ENCODE measurements around the gene EAF1.
"Not testable (repeated sequence)": the region's sequence is repeated elsewhere in the genome, so short reads cannot be mapped to it uniquely, and the experiment has no call there.

Gene EAF1

GRCh38 chr3:15404767-15405166 is 22.6 kb upstream of the EAF1 start:
- DNase-seq, result no peak

DNA sequence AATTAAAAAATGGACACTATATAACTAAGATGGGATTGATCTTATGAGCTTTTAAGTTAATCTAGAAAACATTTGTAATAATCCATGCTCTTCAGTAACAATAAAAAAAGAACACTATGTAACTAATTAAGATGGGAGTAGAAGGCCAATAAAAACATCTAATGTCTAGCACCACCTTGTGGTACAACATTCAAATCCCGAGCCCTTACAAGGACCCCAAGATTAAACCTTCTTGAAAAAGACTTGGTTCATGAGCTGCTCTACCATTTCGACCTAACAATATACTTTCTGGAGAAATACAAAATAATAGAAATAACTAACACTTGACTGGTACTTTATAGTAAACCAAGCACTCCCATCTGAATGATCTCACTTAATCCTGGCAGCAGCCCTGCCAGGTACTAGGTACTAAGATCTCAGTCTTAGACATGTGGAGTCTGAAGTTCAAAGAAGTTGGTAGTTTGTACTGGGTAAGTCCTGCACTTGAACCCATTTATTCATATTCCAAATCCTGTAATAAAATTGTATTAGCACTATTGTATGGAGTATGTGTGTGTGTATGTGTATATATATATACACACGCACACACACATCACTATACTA is 21.8 kb upstream of the EAF1 start:
- DNase-seq, result peak; percentile 18

DNA sequence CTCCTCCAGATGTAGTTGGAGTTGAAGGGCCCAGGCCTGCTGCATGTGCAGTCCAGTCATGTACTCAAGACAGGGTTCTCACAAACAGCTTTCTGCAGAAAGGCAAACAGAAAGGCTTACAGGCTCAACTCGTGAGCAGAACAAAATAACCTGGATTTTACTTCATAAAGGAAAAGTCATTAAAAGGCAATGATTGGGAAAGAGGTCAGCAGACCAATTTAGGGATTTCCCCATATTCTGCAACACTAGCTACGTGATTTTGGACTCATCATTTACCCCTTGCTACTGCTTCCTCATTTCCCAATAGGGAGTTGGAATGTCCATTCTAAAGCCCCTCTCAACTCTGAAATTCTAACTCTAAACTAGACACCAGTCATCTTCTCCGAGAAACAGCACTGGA is 18.2 kb upstream of the EAF1 start:
- no peak for DNase-seq

DNA sequence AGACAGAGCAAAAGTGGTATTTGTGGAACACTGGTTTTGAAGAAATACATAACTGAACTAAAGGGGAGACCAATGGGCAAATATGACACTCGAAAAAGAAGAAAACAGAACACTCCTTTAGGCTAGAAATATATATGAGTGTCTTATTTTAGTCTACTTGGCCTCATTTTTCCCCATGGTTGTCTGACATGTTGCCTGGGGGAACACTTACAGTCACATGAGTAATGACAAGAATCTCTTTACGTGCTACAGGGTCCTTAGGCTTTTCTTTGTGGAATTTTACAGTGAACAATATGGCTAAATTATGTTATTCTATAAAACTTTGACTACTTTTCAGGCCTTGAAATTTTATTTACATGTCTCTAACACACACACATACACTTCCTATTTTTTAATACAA is 17.6 kb upstream of the EAF1 start:
- DNase-seq, result no peak

DNA sequence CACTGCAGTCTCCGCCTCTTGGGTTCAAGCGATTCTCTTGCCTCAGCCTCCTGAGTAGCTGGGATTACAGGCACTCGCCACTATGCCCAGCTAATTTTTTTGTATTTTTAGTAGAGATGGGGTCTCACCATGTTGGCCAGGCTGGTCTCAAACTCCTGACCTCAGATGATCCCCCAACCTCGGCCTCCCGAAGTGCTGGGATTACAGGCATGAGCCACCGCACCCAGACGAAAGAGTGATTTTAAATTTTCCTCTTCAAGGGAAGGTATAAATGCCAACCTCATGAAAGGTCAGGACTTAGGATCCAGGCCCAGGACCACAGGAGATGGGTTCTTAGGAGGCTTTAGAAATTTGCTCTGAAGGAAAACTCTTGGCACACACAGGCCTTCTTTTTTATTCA is 16.4 kb upstream of the EAF1 start:
- DNase-seq, result not testable (repeated sequence)

DNA sequence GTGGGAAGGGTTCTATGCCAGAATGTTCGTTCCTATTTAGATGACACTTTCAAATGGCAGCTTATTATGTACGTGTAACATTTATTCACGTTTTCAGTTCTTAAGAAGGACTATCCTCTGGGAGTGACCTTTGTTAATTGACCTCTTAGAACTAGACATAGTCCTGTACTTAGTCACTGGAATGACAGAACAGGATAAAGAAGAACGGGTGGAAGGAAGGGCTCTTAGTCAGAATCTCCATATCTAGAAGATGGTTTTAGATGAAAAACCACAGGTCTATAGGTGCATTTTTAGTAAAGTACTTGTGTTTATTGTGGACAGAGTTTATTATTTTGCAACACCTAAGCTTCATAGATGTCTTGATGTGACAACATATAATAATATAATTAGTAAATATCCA is 6.5 kb upstream of the EAF1 start:
- DNase-seq, result no peak

DNA sequence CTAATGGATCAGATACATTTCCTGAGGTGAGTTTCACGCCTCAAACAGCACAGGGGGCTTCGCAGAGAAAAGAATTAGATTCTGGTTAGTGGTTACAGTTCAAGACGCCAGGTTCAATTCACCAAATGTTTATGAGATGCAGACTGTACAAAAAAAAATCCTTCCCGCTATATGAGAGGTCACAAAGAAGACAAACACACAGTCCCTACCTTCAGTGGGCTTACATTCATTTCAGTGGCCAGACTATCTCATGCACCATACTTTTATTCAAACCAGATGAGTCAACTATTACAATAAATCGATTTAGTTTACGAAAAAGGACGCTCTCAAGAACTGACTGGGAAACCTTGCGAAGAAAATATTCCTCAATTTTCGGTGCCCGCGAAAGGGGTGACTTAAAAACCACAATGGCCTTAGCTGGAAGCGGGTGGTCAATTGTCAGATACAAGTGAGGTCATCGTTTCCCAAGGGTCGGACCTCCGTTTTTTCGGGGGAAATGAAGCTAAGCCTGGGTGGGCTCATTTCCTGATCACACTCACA is 749 bp upstream of the EAF1 start:
- DNase-seq, result no peak

- no peak for DNase-seq
These were observed 583 bp downstream of the EAF1 start for GRCh38 chr3:15427981-15428380.

GRCh38 chr3:15428539-15428938 is 1.1 kb downstream of the EAF1 start:
- no peak for DNase-seq

DNA sequence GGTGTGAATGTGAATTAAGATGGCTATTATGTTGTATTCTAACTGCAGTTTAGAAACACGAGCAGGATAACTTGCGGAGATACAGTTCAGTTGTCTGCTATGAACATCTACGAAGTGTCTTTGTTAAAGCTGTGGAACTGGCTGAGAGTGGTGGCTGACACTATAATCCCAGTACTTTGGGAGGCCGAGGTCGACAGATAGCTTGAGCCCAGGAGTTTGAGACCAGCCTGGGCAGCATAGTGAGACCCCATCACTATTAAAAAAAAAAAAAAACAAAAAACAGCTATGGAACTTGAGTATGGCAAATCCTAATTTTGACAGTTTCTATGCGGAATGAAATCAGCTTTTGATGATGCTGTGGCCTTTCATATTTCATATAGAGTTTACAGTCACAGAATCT is 1.7 kb downstream of the EAF1 start:
- DNase-seq, result no peak

DNA sequence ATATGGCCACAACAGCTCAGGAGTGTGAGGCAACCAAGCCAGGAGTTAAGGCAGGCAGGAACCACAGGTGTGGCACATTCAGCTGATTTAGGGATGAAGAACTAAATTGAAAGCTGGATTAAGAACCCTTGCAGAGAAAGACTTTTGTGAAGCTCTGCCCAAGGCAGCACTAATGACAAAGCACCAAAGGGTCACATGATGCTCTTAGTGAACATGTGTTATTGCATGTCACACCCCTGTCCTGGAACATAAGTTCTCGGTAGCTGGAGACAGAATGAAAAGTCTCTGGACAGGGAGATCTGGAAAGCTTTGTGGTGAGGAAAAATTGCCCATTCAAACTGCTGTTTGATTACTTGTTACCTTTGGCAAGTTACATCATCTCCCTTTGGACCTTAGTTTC is 3.2 kb downstream of the EAF1 start:
- no peak for DNase-seq

DNA sequence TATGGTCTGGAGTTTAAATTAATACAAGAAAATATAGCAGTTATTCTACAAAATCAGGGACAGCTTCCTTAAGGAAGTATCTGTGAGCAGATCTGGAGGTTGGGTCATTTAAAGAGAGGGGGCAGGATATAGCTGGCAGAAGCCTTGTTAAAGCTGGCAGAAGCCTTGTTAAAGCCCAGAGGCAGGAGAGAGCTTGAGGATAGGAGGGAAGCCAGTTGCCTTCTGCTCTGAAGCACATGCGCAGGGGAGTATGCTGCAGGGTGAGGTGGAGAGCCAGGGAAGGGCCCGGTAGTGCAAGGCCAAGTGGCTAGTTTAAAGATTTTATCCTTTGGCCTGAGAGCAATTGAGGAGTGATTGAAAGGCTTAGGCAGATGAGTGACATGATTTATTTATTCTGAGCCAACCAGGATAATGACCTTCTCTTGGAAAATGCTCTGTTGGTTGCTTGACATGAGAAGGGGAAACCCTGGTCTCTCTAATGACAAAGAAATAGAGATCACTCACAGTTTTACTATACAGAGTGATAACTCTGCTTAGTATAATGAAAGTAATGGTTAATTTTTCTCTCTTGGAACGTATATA is 3.9 kb downstream of the EAF1 start:
- no peak for DNase-seq

- DNase-seq, result no peak
These were observed 6.1 kb downstream of the EAF1 start for GRCh38 chr3:15433531-15433930.

DNA sequence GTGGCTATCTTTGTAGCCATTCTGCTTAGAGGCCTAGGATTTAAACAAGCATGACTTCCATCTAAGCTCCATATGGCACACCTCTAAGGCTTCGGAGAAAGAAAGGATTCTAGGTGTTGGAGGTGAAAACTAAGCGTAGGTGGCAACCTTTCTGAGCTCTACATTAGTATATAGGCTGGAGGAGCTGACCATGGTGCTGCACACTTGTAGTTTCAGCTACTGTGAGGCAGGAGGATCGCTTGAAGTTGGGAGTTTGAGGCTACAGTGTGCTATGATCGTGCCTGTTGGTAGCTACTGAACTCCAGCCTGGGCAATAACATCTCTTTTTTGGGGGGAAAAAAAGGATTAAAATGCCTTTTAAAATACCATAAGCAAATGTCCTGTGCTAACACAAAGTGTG is 7.4 kb downstream of the EAF1 start:
- DNase-seq, result no peak

DNA sequence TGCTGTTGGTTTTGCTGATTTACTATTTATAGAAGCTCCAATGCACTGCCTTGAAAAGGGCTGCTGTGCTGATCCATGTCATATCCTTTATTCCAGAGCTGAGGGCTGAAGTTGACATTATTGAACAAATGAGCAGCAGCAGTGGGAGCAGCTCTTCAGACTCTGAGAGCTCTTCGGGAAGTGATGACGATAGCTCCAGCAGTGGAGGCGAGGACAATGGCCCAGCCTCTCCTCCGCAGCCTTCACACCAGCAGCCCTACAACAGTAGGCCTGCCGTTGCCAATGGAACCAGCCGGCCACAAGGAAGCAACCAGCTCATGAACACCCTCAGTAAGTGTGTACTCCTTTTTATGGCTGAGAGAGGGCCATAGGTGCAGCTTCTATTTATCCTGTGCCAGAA is 8.8 kb downstream of the EAF1 start:
- DNase-seq, result no peak

DNA sequence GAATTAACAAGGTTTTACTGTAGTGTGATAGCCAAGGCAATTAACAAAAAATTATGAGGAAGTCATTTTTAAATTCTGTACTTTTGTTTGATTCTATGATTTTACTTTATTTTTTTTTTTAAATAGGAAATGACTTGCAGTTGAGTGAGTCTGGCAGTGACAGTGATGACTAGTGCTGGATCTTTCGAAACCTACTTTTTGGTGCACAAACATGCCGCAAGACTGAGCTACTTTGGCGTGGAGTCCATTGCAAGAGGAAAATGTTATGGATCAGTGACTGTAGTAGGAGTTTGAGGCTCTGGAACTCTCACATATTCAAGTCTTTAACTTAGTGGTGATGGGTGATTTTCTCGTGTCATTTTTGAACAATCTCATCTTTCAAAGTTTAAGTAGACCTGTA is 11.6 kb downstream of the EAF1 start:
- DNase-seq, result no peak

DNA sequence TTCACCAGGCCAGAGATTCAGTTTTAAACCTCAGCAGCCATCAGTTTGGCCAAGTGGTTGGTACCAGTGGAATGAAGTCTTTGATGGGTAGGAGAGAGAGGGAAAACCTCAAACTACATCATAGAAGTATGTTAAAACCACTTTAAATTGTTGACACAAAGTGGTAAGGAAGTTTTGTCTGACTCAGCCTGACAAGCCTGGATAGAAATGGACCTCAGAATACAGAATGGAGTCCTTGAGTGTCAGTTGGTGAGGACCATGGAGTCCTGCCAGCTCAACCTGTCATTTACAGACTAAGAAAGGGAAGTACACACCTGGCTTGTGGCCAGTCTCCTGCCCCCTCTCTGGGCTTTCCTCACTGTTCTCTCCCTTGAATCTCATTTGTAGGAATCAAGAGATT is 12.1 kb downstream of the EAF1 start:
- no peak for DNase-seq

GRCh38 chr3:15440891-15441290 is 13.5 kb downstream of the EAF1 start:
- no peak for DNase-seq

DNA sequence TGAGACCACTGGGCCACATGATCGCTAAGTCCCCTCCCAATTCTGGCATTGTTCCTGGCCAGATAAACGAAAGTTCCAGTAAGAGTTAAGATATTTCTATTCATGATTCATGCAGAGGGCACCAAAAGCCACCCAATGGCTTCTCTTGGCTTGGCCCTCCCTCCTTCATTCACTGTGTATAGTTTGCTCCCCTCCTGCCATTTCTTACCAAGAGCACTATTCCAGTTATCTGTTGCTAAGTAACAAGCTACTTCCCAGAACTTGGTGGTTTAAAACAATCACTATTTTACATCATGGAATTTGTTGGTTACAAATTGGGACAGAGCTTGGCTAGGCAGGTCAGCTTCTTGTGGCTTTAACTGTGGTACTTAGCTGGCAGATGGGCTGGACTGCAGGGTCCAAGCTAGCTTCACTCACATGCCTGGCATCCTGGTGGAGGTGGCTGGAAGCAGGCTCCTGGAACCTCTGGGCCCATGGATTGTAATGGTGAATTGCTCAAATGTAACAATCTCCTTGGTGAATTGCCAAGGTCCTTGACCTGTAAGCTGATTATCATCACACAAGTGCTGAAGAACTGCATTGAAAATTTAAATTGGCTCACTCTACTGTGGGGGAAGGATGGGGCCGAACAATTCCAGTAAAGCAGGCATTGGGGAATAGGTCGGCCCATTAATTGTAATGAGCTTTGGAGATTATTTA is 16.6 kb downstream of the EAF1 start:
- no peak for DNase-seq

GRCh38 chr3:15449489-15450224 is 22.3 kb downstream of the EAF1 start:
- DNase-seq, result no peak

DNA sequence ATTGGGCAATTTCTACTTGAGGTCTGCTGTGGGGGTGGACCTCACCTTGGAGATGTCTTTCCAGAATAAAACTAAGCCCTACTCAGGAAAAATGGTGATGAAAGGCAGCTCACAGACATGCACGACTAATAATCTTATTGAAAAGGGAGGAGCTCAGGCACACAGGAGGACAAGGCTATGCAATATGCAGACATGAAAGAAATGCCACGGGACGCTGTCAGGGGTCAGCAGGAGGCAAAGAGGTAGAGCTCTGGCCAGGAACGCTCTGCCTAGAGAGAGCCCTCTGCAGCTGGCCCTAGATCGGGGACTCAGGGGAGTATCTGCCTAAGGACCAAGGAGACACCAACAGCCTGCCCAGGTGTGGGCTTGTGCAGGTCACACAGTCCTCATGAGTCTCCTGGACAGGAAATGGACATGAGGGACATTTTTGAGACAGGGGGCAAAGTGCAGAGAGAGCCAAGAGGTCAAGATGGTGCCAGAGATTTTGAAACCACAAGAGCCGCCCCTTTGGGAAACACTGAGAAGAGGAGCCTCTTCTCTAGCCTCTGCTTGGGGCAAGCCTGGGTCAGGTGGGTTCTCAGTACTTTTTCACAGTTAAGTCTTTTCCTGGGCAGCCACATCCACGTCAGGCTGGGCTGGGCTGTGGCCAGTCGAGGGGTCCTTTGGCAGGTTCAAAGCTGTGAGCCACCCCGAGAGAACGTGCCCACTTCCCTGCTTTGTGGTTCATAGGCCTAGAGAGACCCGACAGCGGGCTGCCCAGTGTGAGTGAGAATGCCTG is 23.2 kb downstream of the EAF1 start:
- no peak for DNase-seq

All from right kidney (tissue), 1 donor.